ENCODE data around the gene FRMD4A.

GRCh38 chr10:13615650-13616300 lies 714.9 kb downstream of the FRMD4A start:
- TF ChIP-seq EZH2 (IDR thresholded peaks at IDR 0.05; ENCODE audit: insufficient read depth, poor library complexity, severe bottlenecking) = no peak
- TF ChIP-seq EZH2phosphoT487 (IDR thresholded peaks at IDR 0.05; ENCODE audit: insufficient read depth, low read depth) = no peak
